ENCODE data around the gene PTPRCAP.

DNA sequence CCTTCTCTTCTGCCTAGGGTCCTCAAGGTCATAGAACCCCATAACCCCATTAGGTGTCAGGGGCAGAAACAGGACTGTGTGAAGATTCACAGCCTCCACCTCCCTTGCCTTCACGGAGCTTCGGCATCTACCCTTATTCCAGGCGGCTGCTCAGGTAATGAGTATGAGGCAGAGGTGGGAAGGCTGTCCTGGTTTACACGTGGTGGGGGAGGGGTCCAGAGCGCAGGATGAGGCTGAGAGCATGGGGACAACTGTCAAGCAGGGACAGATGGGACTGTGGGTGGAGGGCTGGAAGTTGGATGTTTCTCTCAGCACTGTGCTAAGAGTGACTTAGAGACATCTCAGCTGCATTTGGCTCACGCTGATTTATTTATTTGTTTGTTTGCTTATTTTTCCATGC, 50.0 kb downstream of the PTPRCAP start:
- no peak for TF ChIP-seq POLR2A (IDR thresholded peaks at IDR 0.05)
- TF ChIP-seq, protein P1, sequence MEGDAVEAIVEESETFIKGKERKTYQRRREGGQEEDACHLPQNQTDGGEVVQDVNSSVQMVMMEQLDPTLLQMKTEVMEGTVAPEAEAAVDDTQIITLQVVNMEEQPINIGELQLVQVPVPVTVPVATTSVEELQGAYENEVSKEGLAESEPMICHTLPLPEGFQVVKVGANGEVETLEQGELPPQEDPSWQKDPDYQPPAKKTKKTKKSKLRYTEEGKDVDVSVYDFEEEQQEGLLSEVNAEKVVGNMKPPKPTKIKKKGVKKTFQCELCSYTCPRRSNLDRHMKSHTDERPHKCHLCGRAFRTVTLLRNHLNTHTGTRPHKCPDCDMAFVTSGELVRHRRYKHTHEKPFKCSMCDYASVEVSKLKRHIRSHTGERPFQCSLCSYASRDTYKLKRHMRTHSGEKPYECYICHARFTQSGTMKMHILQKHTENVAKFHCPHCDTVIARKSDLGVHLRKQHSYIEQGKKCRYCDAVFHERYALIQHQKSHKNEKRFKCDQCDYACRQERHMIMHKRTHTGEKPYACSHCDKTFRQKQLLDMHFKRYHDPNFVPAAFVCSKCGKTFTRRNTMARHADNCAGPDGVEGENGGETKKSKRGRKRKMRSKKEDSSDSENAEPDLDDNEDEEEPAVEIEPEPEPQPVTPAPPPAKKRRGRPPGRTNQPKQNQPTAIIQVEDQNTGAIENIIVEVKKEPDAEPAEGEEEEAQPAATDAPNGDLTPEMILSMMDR (IDR thresholded peaks at IDR 0.05) = no peak
